Measurements from ENCODE around the gene CIT. TPM values are rescaled to one million over a fixed set of nuclear protein-coding genes. Genes with fewer than 3 reads are reported as not detected.

CIT gene, protein sequence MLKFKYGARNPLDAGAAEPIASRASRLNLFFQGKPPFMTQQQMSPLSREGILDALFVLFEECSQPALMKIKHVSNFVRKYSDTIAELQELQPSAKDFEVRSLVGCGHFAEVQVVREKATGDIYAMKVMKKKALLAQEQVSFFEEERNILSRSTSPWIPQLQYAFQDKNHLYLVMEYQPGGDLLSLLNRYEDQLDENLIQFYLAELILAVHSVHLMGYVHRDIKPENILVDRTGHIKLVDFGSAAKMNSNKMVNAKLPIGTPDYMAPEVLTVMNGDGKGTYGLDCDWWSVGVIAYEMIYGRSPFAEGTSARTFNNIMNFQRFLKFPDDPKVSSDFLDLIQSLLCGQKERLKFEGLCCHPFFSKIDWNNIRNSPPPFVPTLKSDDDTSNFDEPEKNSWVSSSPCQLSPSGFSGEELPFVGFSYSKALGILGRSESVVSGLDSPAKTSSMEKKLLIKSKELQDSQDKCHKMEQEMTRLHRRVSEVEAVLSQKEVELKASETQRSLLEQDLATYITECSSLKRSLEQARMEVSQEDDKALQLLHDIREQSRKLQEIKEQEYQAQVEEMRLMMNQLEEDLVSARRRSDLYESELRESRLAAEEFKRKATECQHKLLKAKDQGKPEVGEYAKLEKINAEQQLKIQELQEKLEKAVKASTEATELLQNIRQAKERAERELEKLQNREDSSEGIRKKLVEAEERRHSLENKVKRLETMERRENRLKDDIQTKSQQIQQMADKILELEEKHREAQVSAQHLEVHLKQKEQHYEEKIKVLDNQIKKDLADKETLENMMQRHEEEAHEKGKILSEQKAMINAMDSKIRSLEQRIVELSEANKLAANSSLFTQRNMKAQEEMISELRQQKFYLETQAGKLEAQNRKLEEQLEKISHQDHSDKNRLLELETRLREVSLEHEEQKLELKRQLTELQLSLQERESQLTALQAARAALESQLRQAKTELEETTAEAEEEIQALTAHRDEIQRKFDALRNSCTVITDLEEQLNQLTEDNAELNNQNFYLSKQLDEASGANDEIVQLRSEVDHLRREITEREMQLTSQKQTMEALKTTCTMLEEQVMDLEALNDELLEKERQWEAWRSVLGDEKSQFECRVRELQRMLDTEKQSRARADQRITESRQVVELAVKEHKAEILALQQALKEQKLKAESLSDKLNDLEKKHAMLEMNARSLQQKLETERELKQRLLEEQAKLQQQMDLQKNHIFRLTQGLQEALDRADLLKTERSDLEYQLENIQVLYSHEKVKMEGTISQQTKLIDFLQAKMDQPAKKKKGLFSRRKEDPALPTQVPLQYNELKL (N-terminal part only)
- 10 to 100 TPM in 1 of 6 experiments, 1 to 10 TPM in 5; 1.8 to 12.8 (median 3.3) TPM for total RNA-seq
- long read RNA-seq = 0 reads

DNA sequence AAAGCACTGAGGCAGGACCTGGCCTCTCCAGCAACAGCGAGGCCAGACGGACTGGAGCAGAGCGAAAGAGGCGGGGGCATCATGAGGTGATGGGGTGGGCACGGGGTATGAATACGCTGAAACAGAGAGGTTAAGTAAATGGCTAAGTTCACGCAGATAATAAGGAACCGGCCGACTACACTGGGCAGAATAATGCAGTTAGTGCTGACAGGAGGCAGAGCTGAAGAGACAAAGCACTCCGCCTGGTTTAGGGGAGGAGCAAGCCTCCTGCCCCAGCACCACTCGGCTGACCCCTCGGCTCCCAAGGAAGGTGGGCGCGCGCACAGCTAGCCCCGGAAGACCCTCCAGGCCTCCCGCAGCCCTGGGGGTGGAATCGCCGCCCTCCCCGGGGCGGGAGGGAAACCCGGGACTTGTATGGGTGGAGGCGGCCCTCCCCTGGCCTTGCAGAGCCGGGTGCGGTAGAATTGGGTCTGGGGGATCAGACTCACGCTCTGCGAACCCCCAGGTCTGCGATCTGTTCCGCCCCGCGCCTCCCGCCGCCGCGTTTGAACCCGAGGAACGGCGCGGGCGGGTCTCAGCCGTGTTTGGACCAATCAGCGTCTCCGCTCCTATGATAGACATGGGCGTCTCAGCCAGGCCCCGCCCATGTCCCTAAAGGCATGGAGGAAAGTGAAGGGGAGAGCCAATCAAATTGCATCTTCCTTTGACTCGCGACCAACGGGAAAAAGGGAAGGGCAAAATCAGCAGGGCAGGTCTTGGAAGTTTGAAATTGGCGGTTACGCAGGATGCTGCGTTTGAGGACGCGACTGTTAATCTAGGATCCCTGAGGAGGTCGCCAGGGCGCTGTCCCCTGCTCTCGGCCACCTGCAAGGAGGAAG lies at the start of gene CIT:
Gene CIT, minus strand, starts transcription at position 560 of the 878 bp plus-strand sequence. CDS start 1,152 bp downstream, outside the sequence.
- no peaks in the 10 kb centered on the region for H3K9me3 ChIP-seq
- TF ChIP-seq, protein P1, sequence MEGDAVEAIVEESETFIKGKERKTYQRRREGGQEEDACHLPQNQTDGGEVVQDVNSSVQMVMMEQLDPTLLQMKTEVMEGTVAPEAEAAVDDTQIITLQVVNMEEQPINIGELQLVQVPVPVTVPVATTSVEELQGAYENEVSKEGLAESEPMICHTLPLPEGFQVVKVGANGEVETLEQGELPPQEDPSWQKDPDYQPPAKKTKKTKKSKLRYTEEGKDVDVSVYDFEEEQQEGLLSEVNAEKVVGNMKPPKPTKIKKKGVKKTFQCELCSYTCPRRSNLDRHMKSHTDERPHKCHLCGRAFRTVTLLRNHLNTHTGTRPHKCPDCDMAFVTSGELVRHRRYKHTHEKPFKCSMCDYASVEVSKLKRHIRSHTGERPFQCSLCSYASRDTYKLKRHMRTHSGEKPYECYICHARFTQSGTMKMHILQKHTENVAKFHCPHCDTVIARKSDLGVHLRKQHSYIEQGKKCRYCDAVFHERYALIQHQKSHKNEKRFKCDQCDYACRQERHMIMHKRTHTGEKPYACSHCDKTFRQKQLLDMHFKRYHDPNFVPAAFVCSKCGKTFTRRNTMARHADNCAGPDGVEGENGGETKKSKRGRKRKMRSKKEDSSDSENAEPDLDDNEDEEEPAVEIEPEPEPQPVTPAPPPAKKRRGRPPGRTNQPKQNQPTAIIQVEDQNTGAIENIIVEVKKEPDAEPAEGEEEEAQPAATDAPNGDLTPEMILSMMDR (IDR thresholded peaks at IDR 0.05) = no peak
- TF ChIP-seq POLR2A (IDR thresholded peaks at IDR 0.05) = no peak
- DNase-seq = peak; percentile 77 to 87 (median 83)
- H3K4me1 ChIP-seq = no peaks in the 10 kb centered on the region
- 2% methylated on average over 23 of the region's 56 CpGs for WGBS (ENCODE audit: insufficient coverage, low coverage, low lambda C conversion rate, missing lambda C conversion rate)
- no peak within 1 kb of the TSS for H3K27ac ChIP-seq
- intact Hi-C loops (cut with DNase I) = no loop called here
- ATAC-seq = peak; percentile 98 to 100 (median 100)
- no peaks in the 10 kb centered on the region for H3K36me3 ChIP-seq
- H3K27me3 ChIP-seq = no peaks in the 10 kb centered on the region
- peak within 1 kb of the TSS; percentile 51 to 70 (median 67) for H3K4me3 ChIP-seq

DNA sequence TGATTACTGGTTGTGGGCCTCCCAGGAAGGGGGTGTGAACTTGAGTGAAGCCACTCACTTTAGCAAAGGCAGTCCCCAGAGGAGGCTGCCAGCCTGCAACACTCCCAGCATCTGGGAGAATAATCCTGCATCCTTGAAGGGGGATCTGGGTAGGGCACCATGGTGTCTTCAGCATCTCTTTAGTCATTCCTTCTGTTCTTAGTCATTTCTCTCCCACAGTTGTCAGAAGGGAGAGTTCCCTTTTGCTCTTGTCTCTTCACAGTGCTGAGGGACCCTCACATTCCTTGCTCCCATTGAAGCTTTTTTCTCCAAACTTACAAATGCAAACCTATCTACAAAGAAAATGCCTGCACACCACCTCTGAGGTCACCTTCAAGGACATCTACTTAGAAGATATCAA lies 48.1 kb upstream of the CIT start:
- no peaks in the 10 kb centered on the region for H3K27me3 ChIP-seq
- ATAC-seq (no peak), DNase-seq (no peak)
- intact Hi-C loops (cut with DNase I) = no loop called here
- no peak for TF ChIP-seq POLR2A (IDR thresholded peaks at IDR 0.05)
- TF ChIP-seq, protein P1 (IDR thresholded peaks at IDR 0.05) = no peak
- no peak overlapping the region for H3K4me3 ChIP-seq
- no peaks in the 10 kb centered on the region for H3K36me3 ChIP-seq
- no peaks in the 10 kb centered on the region for H3K9me3 ChIP-seq
- no peak overlapping the region for H3K27ac ChIP-seq
- H3K4me1 ChIP-seq = no peaks in the 10 kb centered on the region

DNA sequence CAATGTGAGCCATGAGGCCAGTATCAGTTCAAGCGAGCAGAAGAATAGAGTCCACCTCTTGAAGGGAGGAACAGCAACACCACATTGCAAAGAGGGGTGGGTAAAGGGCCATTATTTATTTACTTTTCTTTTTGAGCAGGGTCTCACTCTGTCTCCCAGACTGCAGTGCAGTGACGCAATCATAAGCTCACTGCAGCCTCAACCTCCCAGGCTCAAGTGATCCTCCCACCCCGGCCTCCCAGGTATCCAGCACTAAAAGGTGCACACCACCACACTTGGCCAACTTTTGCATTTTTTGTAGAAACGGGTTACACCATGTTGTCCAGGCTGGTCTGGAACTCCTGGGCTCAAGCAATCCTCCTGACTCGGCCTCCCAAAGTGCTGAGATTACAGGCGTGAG lies 42.9 kb upstream of the CIT start:
- ATAC-seq = no peak
- Histone ChIP-seq H3K27me3 (no peaks in the 10 kb centered on the region), H3K27ac (no peak overlapping the region), H3K4me3 (no peak overlapping the region), H3K36me3 (no peaks in the 10 kb centered on the region), H3K9me3 (no peaks in the 10 kb centered on the region), H3K4me1 (no peaks in the 10 kb centered on the region)
- no peak for DNase-seq
- no peak for TF ChIP-seq POLR2A (IDR thresholded peaks at IDR 0.05)
- intact Hi-C loops (cut with DNase I) = no loop called here
- 56% methylated on average over 4 of the region's 6 CpGs for WGBS (ENCODE audit: insufficient coverage, low coverage, low lambda C conversion rate, missing lambda C conversion rate)

DNA sequence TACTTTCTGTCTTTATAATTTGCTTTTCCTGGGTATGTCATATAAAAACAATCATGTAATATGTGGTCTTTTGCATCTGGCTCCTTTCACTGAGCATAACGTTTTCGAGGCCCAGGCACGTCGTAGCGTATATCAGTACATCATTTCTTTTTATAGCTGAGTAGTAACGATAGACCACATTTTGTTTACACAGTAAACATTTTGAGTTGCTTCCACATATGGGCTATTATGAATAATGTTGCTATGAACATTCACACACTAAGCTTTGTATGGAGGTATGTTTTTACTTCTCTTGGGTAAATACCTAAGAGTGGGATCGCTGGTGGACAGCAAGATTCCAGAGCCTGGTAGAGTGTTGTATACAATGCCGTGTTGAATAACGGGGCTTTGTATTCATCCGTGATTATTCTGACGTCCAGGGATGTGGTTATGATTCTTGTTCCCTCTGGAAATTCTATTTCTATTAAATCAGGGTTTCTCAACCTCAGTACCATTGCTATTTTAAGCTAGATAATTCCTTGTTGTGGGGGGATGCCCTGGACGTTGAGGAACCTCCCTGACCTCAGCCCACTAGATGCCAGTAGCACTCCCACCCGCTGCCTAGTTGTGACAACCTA lies 38.9 kb upstream of the CIT start:
- DNase-seq = no peak
- ATAC-seq = no peak
- TF ChIP-seq, protein P1 (IDR thresholded peaks at IDR 0.05) = no peak
- TF ChIP-seq POLR2A (IDR thresholded peaks at IDR 0.05) = no peak
- Histone ChIP-seq H3K36me3 (no peaks in the 10 kb centered on the region), H3K4me3 (no peak overlapping the region), H3K4me1 (no peaks in the 10 kb centered on the region), H3K9me3 (no peaks in the 10 kb centered on the region), H3K27me3 (no peaks in the 10 kb centered on the region), H3K27ac (no peak overlapping the region)
- 66% methylated on average over 13 of the region's 13 CpGs for WGBS (ENCODE audit: insufficient coverage, low coverage, low lambda C conversion rate, missing lambda C conversion rate)
- intact Hi-C loops (cut with DNase I) = no loop called here
